Heart right ventricle (tissue), 16 donors: ENCODE results near the gene PVALEF. TPM values are rescaled to one million over a fixed set of nuclear protein-coding genes. Genes with fewer than 3 reads are reported as not detected.

ENCODE experiments used
- ATAC-seq, 8 donors: fragments of 200-7000 bp; cut with Tn5 transposase; one replicate each; pipeline ENCODE4 v1.9.1; 2020; ENCODE audit warnings: mild to moderate bottlenecking in 8 of 8, moderate library complexity in 8 of 8, moderate number of reproducible peaks in 1 of 8
- DNase-seq, 2 donors: peaks; one replicate each; pipeline ENCODE4 v3.0.0-alpha.2; 2020
- H3K27ac ChIP-seq, 10 donors: fragments of 200-600 bp; sonication (generic) in 2 of 10; one replicate each; pipeline versions ENCODE4 v1.5.0 to v1.8.0; 2020 to 2022; ENCODE audit warnings: mild to moderate bottlenecking in 3 of 10
- H3K27me3 ChIP-seq, 7 donors: fragments of 200-600 bp; one replicate each; pipeline ENCODE4 v1.8.0; 2021 to 2022; ENCODE audit warnings: mild to moderate bottlenecking in 2 of 7
- H3K36me3 ChIP-seq, 9 donors: fragments of 200-600 bp; sonication (generic) in 1 of 9; one replicate each; pipeline versions ENCODE4 v1.5.0 to v1.8.0; 2020 to 2022; ENCODE audit warnings: mild to moderate bottlenecking in 2 of 9
- H3K4me1 ChIP-seq, 9 donors: fragments of 200-600 bp; sonication (generic) in 1 of 9; one replicate each; pipeline versions ENCODE4 v1.5.0 to v1.8.0; 2020 to 2022; ENCODE audit warnings: mild to moderate bottlenecking in 4 of 9
- H3K4me3 ChIP-seq, 10 donors: fragments of 200-600 bp; sonication (generic) in 2 of 10; one replicate each; pipeline versions ENCODE4 v1.5.0 to v1.8.0; 2020 to 2022; ENCODE audit warnings: mild to moderate bottlenecking in 7 of 10, moderate library complexity in 2 of 10
- H3K9me3 ChIP-seq, 11 donors: fragments of 200-600 bp in 10 of 11; sonication (generic) in 2 of 11; one replicate each; pipeline versions ENCODE4 v1.5.0 to v1.8.0; 2013 to 2022; ENCODE audit warnings: mild to moderate bottlenecking in 2 of 11, control low read depth in 1 of 11, moderate library complexity in 1 of 11
- CTCF ChIP-seq, 9 donors: fragments of 200-600 bp; sonication (generic) in 2 of 9; IDR thresholded peaks; one replicate each; pipeline versions ENCODE4 v1.5.0 to v1.8.0; 2021 to 2022; ENCODE audit warnings: antibody characterized with exemption in 9 of 9, mild to moderate bottlenecking in 5 of 9, moderate library complexity in 1 of 9
- WGBS, 2 donors: extraction: QIAGEN DNeasy Blood & Tissue Kit; methylation state at CpG; one replicate each; pipeline ENCODE4 v1.1.7; 2013; ENCODE audit warnings: inconsistent platforms in 1 of 2; 5-methylcytosine and 5-hydroxymethylcytosine counted together
- intact Hi-C, 10 donors: fragments of 100-400 bp; cut with DNase I; formaldehyde crosslinking; loops; one replicate each; pipeline versions ENCODE4 v1.11.1 to v1.14.2; 2022
- polyA plus RNA-seq, 2 donors: library from polyadenylated mRNA; stranded (reverse); fragments of 200-250 nt; gene quantifications; one replicate each; pipeline ENCODE4 v1.2.3, GENCODE V29; 2013
- total RNA-seq, 10 donors: library from RNA; stranded (reverse); fragmentation: NEBNext Ultra II Directional in 3 of 10; extraction: Animal tissue kit (Norgen Biotek cat#: 25700) in 3 of 10; gene quantifications; one replicate each; pipeline versions ENCODE4 v1.2.1 to v1.2.4, GENCODE V29; 2021 to 2023
- donor health status: Arrhythmogenic right ventricular cardiomyopathy.
- donor health status: ischemic (EF 13 %, LVEDD 7.1; RV severe dilation, severe dysfunction).
- donor health status: healthy with polysubstance abuse.
- donor health status: DM: no; HTN: yes; CAD: no.
- donor health status: DM: no; HTN: no; CAD: no.
- donor health status: ischemic (EF 25% LVEDD 6.9; RV normal size, moderate dysfunction).
- donor health status: ischemic (EF 25% LVEDD 5.7; RV mildly dilated, moderate dysfunction).
- donor health status: healthy.
- donor health status: DM: yes; HTN: yes; CAD: no.
- donor health status: Ischemic cardiomyopathy.
- donor health status: ischemic (EF 35%, LVEDD 5.7; RV mildly dilated, moderate dysfunction).
- donor health status: nonischemic (EF 11% LVEDD 7.7; RV severe dilation, severe dysfunction).
- donor health status: DM: yes; HTN: yes; CAD: no.
- donor health status: PGD.
- donor health status: ischemic (EF 29% LVEDD 5.4; RV normal size, mild dysfunction).
- donor health status: nonischemic (EF 23%, LVEDD 6.1; RV moderate dilation, normal function).

The PVALEF gene
- total and polyA plus RNA-seq, 12 donors: not detected

- Histone ChIP-seq H3K27ac (no peak overlapping the region), H3K9me3 (peaks cover 0 to 11% (median 0%) of the 10 kb centered on the region in 11 donors), H3K36me3 (no peaks in the 10 kb centered on the region), H3K4me1 (no peaks in the 10 kb centered on the region), H3K4me3 (no peak overlapping the region), H3K27me3 (no peaks in the 10 kb centered on the region)
- TF ChIP-seq CTCF (IDR thresholded peaks at IDR 0.05): no peak
- intact Hi-C loops: no loop called here
- DNase-seq: no peak
- no peak for ATAC-seq
- WGBS, 2 donors: 68 to 79% methylated on average over 1 of the region's 1 CpG
These were observed 8.5 kb downstream of the PVALEF start for GRCh38 chr17:81173762-81174155.

- Histone ChIP-seq H3K9me3 (peaks cover 0 to 11% (median 0%) of the 10 kb centered on the region in 11 donors), H3K4me1 (peaks cover 0 to 10% (median 0%) of the 10 kb centered on the region in 9 donors), H3K4me3 (no peak overlapping the region), H3K27me3 (no peaks in the 10 kb centered on the region), H3K36me3 (no peaks in the 10 kb centered on the region), H3K27ac (no peak overlapping the region)
- no peak for TF ChIP-seq CTCF (IDR thresholded peaks at IDR 0.05)
- WGBS, 2 donors: 91 to 92% methylated on average over 7 of the region's 7 CpGs
- intact Hi-C loops: no loop called here
- ATAC-seq: no peak
- DNase-seq: no peak
These were observed 11.4 kb downstream of the PVALEF start for GRCh38 chr17:81176666-81177065.

DNA sequence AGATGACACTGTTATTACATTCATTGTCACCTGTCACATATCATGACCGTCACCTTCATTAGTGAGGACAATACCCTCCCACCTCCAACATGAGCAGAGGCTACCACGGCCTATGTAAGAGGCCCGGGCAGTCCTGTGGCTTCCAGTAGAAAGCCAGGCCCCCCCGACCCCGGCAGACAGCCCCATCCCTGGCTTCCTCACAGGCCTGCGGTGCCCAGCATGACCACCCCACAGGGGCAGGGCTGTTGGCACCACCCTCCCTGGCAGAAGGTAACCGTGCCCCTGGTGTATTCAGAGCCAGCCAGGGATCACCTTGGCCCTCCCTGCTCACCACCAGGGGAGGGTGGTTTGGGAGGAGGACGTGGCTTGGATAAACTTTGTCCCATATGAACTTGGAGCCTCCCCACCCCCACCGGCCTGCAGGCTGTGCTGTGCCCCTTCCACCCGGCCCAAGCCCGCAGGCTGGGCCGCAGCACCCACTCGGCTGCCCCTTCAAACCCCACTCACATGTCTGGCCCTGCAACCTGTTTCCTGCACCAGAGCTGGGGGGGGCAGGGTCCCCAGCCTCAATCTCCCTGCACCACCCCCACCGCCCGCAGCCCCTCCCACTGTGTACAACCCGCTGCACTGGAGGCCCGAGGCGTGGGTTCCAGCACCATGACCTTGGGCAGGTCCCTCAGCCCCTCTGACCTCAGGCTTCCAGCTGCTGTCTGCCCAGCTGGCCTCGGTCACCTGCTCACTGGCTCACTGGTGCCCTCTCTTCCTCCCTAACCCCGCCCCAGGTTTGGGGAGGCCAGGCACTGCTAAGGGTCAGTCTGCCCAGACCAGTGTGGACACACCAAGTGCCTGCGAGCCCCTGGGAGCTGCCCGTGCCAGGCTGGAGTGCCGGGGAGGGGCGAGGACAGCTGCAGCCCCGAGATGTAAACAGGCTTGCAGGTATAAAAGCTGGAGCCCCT is 13.1 kb downstream of the PVALEF start:
- intact Hi-C loops: no loop called here
- no peak for ATAC-seq
- peaks cover 0 to 11% (median 0%) of the 10 kb centered on the region in 11 donors for H3K9me3 ChIP-seq
- H3K4me1 ChIP-seq: peaks cover 0 to 10% (median 0%) of the 10 kb centered on the region in 9 donors
- H3K27me3 ChIP-seq: peaks cover 0 to 4% (median 0%) of the 10 kb centered on the region in 7 donors
- no peak overlapping the region for H3K4me3 ChIP-seq
- no peak for DNase-seq
- no peak overlapping the region for H3K27ac ChIP-seq
- TF ChIP-seq CTCF (IDR thresholded peaks at IDR 0.05): no peak
- H3K36me3 ChIP-seq: no peaks in the 10 kb centered on the region
- 93 to 94% methylated on average over 25 of the region's 25 CpGs for WGBS, 2 donors

DNA sequence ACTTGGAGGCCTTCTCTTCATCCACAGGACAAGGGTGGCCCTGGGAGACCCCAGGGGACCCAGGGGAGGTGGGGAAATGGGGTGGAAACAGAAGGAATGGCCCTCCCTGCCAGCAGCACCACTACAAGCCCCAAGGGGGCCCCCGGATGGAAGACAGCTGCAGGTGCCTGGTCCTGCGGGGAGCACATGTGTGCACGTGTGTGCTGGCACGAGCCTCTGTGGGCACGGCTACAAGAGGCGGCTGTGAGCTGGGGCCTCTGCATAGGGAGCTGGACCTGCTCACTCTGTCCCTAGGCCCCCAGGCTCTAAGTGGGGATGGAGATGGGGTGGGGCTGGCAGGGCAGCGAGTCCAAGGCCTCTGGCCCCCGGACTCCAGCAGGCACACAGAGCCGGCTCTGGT is 13.9 kb downstream of the PVALEF start:
- whole genome bisulfite sequencing, 2 donors: 61 to 80% methylated on average over 9 of the region's 9 CpGs
- no peaks in the 10 kb centered on the region for H3K36me3 ChIP-seq
- no peak for TF ChIP-seq CTCF (IDR thresholded peaks at IDR 0.05)
- H3K4me1 ChIP-seq: peaks cover 0 to 10% (median 0%) of the 10 kb centered on the region in 9 donors
- peaks cover 0 to 11% (median 0%) of the 10 kb centered on the region in 11 donors for H3K9me3 ChIP-seq
- no peak for ATAC-seq
- H3K27ac ChIP-seq: no peak overlapping the region
- intact Hi-C loops: no loop called here
- peaks cover 0 to 8% (median 0%) of the 10 kb centered on the region in 7 donors for H3K27me3 ChIP-seq
- H3K4me3 ChIP-seq: no peak overlapping the region
- no peak for DNase-seq
